ENCODE data around the gene ANKRD33. TPM values are rescaled to one million over a fixed set of nuclear protein-coding genes. Genes with fewer than 3 reads are reported as not detected.

Gene ANKRD33
- total RNA-seq, 3 donors from 2014 or later (not counting 1 experiment from before 2014, with no cell fraction given) = not detected

GRCh38 chr12:51890133-51890464 is 2.2 kb downstream of the ANKRD33 start:
- Mint-ChIP-seq H3K27ac (no peak overlapping the region), H3K4me1 (peaks cover 11 to 13% of the 10 kb centered on the region in 2 donors), H3K4me3 (no peak overlapping the region), H3K9me3 (no peaks in the 10 kb centered on the region), H3K27me3 (ENCODE audit: low read depth in 2 of 2) (peaks cover 0 to 3% of the 10 kb centered on the region in 2 donors), H3K36me3 (no peaks in the 10 kb centered on the region)
- intact Hi-C loops (cut with micrococcal nuclease) = no loop called here
- Histone ChIP-seq H3K4me1 (ENCODE audit: control insufficient read depth, insufficient read depth, low read length) (peaks cover 12% of the 10 kb centered on the region), H3K4me3 (ENCODE audit: low read length) (no peak overlapping the region), H3K9me3 (ENCODE audit: control insufficient read depth, insufficient read depth, low read length) (no peaks in the 10 kb centered on the region), H3K27me3 (ENCODE audit: control insufficient read depth, insufficient read depth, low read length) (no peaks in the 10 kb centered on the region), H3K36me3 (ENCODE audit: control insufficient read depth, insufficient read depth, low read length) (no peaks in the 10 kb centered on the region), H3K27ac (ENCODE audit: low read length) (no peak overlapping the region)
- DNase-seq (no peak), ATAC-seq (no peak)
- WGBS (ENCODE audit: insufficient coverage) = 85% methylated on average over 2 of the region's 2 CpGs
- no peak for TF ChIP-seq CTCF (IDR thresholded peaks at IDR 0.05)

GRCh38 chr12:51890511-51891171 is 2.7 kb downstream of the ANKRD33 start:
- Mint-ChIP-seq H3K36me3 (no peaks in the 10 kb centered on the region), H3K27me3 (ENCODE audit: low read depth in 2 of 2) (peaks cover 0 to 3% of the 10 kb centered on the region in 2 donors), H3K9me3 (no peaks in the 10 kb centered on the region), H3K4me3 (no peak overlapping the region), H3K4me1 (peaks cover 8% of the 10 kb centered on the region in 2 donors), H3K27ac (no peak overlapping the region)
- Histone ChIP-seq H3K4me1 (ENCODE audit: control insufficient read depth, insufficient read depth, low read length) (peaks cover 11% of the 10 kb centered on the region), H3K27me3 (ENCODE audit: control insufficient read depth, insufficient read depth, low read length) (no peaks in the 10 kb centered on the region), H3K27ac (ENCODE audit: low read length) (no peak overlapping the region), H3K4me3 (ENCODE audit: low read length) (no peak overlapping the region), H3K36me3 (ENCODE audit: control insufficient read depth, insufficient read depth, low read length) (no peaks in the 10 kb centered on the region), H3K9me3 (ENCODE audit: control insufficient read depth, insufficient read depth, low read length) (no peaks in the 10 kb centered on the region)
- ATAC-seq = no peak
- intact Hi-C loops (cut with micrococcal nuclease) = no loop called here
- WGBS (ENCODE audit: insufficient coverage) = 86% methylated on average over 22 of the region's 22 CpGs
- DNase-seq = no peak
- TF ChIP-seq CTCF (IDR thresholded peaks at IDR 0.05) = no peak

- ATAC-seq (no peak), DNase-seq (no peak)
- Histone ChIP-seq H3K36me3 (ENCODE audit: control insufficient read depth, insufficient read depth, low read length) (no peaks in the 10 kb centered on the region), H3K27ac (ENCODE audit: low read length) (no peak overlapping the region), H3K27me3 (ENCODE audit: control insufficient read depth, insufficient read depth, low read length) (no peaks in the 10 kb centered on the region), H3K4me3 (ENCODE audit: low read length) (no peak overlapping the region), H3K9me3 (ENCODE audit: control insufficient read depth, insufficient read depth, low read length) (no peaks in the 10 kb centered on the region), H3K4me1 (ENCODE audit: control insufficient read depth, insufficient read depth, low read length) (peaks cover 6% of the 10 kb centered on the region)
- Mint-ChIP-seq H3K4me3 (no peak overlapping the region), H3K4me1 (peaks cover 0 to 5% of the 10 kb centered on the region in 2 donors), H3K36me3 (no peaks in the 10 kb centered on the region), H3K9me3 (no peaks in the 10 kb centered on the region), H3K27ac (no peak overlapping the region), H3K27me3 (ENCODE audit: low read depth in 2 of 2) (peaks cover 0 to 3% of the 10 kb centered on the region in 2 donors)
- intact Hi-C loops (cut with micrococcal nuclease) = no loop called here
- TF ChIP-seq CTCF (IDR thresholded peaks at IDR 0.05) = peak; percentile 17
Observed at GRCh38 chr12:51891843-51892242, 3.9 kb downstream of the ANKRD33 start.

- Histone ChIP-seq H3K36me3 (ENCODE audit: control insufficient read depth, insufficient read depth, low read length) (no peaks in the 10 kb centered on the region), H3K27ac (ENCODE audit: low read length) (no peak overlapping the region), H3K4me3 (ENCODE audit: low read length) (no peak overlapping the region), H3K27me3 (ENCODE audit: control insufficient read depth, insufficient read depth, low read length) (no peaks in the 10 kb centered on the region), H3K4me1 (ENCODE audit: control insufficient read depth, insufficient read depth, low read length) (no peaks in the 10 kb centered on the region), H3K9me3 (ENCODE audit: control insufficient read depth, insufficient read depth, low read length) (no peaks in the 10 kb centered on the region)
- ATAC-seq = no peak
- H3K4me1 Mint-ChIP-seq = peaks cover 0 to 5% of the 10 kb centered on the region in 2 donors
- TF ChIP-seq CTCF (IDR thresholded peaks at IDR 0.05) = no peak
- intact Hi-C loops (cut with micrococcal nuclease) = no loop called here
- no peak overlapping the region for H3K27ac Mint-ChIP-seq
- no peak for DNase-seq
- H3K27me3 Mint-ChIP-seq (ENCODE audit: low read depth in 2 of 2) = peaks cover 0 to 6% of the 10 kb centered on the region in 2 donors
- 96% methylated on average over 4 of the region's 6 CpGs for WGBS (ENCODE audit: insufficient coverage)
- H3K36me3 Mint-ChIP-seq = no peaks in the 10 kb centered on the region
- H3K4me3 Mint-ChIP-seq = no peak overlapping the region
- H3K9me3 Mint-ChIP-seq = no peaks in the 10 kb centered on the region
Observed at GRCh38 chr12:51893786-51894185, 5.9 kb downstream of the ANKRD33 start.

Data from natural killer cell (primary cell).